ENCODE results near the gene RAI14.

RAI14 gene

GRCh38 chr5:34858790-34859189 lies 202.7 kb downstream of the RAI14 start:
- no peak for TF ChIP-seq CTCF (IDR thresholded peaks at IDR 0.05; ENCODE audit: insufficient read depth, low read depth, low read length, missing control alignments)
- H3K4me3 ChIP-seq (ENCODE audit: low read length): no peak overlapping the region
- DNase-seq (ENCODE audit: low read depth): no peak

DNA sequence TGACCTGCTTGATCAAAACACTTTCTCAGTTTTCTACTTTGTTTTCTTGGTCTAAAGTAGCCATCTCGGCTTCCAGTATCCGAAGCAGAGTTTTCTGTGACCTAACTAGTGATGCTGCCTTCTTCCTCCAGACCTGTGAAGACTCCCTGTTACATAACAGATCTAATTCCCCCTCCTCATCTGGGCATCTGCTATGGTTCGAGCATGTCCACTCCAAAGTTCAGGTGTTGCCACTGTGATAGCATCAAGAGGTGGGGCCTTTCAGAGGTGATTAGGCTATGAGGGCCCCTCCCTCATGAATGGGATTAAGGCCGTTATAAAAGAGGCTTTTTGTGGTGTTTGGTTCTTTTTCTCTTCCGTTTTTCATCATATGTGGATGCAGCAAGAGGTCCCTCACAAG lies 203.1 kb downstream of the RAI14 start:
- H3K4me3 ChIP-seq (ENCODE audit: low read length): no peak overlapping the region
- DNase-seq (ENCODE audit: low read depth): no peak
- no peak for TF ChIP-seq CTCF (IDR thresholded peaks at IDR 0.05; ENCODE audit: insufficient read depth, low read depth, low read length, missing control alignments)

GRCh38 chr5:34863946-34864345 lies 207.8 kb downstream of the RAI14 start:
- TF ChIP-seq CTCF (IDR thresholded peaks at IDR 0.05; ENCODE audit: insufficient read depth, low read depth, low read length, missing control alignments): no peak
- no peak overlapping the region for H3K4me3 ChIP-seq (ENCODE audit: low read length)
- no peak for DNase-seq (ENCODE audit: low read depth)

DNA sequence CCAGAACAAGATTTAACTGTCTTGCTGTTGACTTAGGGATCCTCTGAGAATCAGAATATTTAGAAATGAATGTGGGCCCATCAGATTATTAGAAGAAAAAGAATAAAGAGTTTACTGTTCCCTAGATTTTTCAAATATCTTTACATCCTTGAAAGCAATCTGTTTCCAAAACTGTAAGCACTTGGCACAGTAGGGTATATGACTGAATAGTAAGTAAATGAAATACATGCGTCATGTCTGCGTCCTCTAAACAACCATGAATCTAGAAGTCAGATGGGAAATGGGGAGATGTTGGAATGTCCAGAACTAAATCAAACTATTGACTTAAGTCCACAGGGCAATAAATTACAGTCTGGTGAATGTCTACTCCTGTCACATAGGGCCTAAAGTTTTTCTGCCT lies 209.0 kb downstream of the RAI14 start:
- no peak for DNase-seq (ENCODE audit: low read depth)
- TF ChIP-seq CTCF (IDR thresholded peaks at IDR 0.05; ENCODE audit: insufficient read depth, low read depth, low read length, missing control alignments): no peak
- H3K4me3 ChIP-seq (ENCODE audit: low read length): no peak overlapping the region

DNA sequence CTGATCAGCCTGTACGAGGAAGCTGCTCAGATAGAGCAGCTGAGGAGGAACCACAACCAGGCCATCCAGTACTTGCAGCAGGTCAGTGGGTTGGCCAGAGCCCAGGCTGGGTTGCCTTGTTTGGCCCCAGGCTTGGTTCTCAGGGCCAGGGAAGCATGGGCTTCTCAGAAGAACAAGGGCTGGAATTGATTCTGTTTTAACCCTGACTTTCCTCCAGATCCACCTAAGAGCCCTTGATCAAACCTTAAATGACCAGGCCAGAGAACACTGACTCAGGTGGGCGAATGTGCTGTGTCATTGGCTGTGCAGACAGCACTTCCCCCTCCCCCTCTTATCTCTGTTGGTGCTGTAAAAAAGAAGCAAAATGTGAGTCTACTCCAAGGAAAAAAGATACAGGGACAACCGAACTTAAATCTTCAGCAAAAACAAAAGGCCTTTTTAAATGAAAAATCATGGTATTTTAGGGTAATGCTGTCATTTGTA lies 210.9 kb downstream of the RAI14 start:
- TF ChIP-seq CTCF (IDR thresholded peaks at IDR 0.05; ENCODE audit: insufficient read depth, low read depth, low read length, missing control alignments): no peak
- no peak for DNase-seq (ENCODE audit: low read depth)
- no peak overlapping the region for H3K4me3 ChIP-seq (ENCODE audit: low read length)

DNA sequence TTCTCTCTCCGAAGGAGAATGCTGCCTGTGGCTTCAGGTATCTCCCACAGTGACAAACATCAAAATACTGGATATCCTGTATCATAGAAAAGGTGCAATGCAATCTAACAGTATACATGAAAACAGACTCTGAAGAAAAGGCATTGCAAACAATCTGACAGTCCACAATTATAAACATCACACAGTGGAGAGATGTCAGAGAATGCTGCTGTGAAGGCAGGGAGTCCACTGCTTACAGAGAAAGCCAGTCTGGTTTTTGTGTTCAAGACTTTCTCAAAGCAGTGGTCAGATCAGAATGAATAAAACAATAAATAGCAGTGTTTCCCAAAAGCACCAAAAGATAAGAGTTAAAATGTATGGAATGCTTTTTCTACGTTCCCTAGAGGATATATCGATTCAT lies 211.5 kb downstream of the RAI14 start:
- TF ChIP-seq CTCF (IDR thresholded peaks at IDR 0.05; ENCODE audit: insufficient read depth, low read depth, low read length, missing control alignments): no peak
- DNase-seq (ENCODE audit: low read depth): no peak

DNA sequence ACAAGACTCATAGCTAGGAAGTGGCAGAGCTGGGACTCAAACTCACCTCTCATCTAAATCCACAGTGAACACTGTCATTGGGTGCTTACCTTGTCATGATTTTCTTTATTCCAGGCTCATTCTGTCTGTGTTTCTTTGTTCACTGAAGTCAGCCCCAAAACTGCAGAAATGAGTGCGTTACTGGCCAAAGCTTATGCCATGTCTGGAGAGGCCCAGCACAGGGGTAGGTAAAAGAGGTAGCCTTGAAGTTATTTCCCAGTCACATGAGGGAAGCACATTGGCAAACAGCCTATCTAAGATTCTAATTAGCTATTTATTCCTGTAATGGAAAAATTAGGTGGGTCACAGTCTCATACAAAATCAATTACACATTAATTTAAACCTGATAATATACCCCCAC lies 212.7 kb downstream of the RAI14 start:
- H3K4me3 ChIP-seq (ENCODE audit: low read length): no peak overlapping the region
- no peak for DNase-seq (ENCODE audit: low read depth)
- no peak for TF ChIP-seq CTCF (IDR thresholded peaks at IDR 0.05; ENCODE audit: insufficient read depth, low read depth, low read length, missing control alignments)

More for the DNA sequence above, 211.5 kb downstream of the RAI14 start:
- no peak overlapping the region for H3K4me3 ChIP-seq (ENCODE audit: low read length)

Measured in epithelial cell of esophagus (primary cell).